ENCODE measurements around the gene NPL. TPM values are rescaled to one million over a fixed set of nuclear protein-coding genes. Genes with fewer than 3 reads are reported as not detected.

NPL gene
- polyA plus RNA-seq, 1 donor from 2014 or later, result 1.2 TPM

DNA sequence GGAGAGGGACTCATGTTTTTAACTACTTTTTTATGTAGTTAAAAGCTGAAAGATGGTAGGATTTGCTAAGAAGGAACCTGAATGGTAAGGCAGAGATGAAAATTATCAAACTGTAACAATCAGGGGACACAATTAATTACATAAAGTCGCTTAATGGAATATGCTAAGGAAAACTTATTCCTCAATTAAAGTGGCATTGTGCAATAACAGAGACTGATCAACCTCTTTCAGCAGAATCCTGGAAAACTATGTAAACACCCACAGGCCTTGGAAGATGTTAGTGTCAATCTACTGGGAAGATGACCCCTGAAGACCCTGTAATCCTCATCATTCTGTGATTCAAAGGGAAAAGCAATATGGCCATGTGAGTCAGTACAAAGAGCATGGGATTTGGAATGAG lies 46.8 kb upstream of the NPL start:
- H3K27ac ChIP-seq (ENCODE audit: low read length), result no peak overlapping the region
- no peak overlapping the region for H3K9ac ChIP-seq (ENCODE audit: low read length)
- no peak for TF ChIP-seq TAF1 (IDR thresholded peaks at IDR 0.05; ENCODE audit: low read depth)
- no peak for TF ChIP-seq EZH2 (IDR thresholded peaks at IDR 0.05; ENCODE audit: borderline replicate concordance, insufficient read depth, low read length, poor library complexity, severe bottlenecking)

DNA sequence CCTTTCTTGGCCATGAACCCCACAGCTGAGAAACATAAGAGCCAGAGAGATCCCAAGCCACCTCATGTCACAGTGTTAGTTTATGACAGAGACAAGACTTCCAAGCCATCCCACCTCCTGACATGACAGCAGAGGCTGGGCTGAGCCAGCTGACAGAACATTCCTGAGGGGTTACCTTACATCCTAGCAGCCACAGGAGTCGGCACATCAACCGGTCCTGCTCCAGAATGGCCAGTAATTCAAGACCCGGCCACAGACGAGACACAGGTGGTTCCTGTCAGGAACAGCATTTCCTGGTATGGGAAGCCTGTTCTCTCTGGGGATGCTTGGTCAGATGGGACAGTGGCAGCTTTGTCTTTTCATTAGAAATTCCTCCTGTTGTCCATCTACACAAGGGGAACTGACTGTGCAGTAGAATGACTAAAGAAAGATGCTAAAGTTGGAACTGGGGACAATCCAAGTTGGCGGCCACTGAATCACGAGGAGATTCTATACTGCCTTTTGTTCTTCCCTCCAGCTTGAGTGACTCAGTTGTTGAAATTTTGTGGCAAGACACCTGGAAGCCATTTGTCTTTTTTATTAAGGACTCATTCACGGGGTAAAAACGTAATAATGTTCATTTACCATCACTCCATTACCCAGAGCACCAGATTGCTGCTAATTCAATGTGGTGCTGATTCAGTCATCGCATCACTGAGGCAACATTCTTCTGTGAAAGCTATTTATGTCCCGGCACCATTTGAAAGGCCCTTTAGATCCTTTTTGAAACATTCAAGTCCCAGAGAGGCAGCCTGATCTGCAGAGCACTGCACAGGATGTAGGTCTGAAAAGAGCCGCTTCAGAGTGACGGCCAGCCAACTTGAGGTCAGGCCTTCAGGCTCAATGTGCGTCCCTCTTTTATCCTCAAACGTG lies 37.2 kb upstream of the NPL start:
- TF ChIP-seq, protein P1, sequence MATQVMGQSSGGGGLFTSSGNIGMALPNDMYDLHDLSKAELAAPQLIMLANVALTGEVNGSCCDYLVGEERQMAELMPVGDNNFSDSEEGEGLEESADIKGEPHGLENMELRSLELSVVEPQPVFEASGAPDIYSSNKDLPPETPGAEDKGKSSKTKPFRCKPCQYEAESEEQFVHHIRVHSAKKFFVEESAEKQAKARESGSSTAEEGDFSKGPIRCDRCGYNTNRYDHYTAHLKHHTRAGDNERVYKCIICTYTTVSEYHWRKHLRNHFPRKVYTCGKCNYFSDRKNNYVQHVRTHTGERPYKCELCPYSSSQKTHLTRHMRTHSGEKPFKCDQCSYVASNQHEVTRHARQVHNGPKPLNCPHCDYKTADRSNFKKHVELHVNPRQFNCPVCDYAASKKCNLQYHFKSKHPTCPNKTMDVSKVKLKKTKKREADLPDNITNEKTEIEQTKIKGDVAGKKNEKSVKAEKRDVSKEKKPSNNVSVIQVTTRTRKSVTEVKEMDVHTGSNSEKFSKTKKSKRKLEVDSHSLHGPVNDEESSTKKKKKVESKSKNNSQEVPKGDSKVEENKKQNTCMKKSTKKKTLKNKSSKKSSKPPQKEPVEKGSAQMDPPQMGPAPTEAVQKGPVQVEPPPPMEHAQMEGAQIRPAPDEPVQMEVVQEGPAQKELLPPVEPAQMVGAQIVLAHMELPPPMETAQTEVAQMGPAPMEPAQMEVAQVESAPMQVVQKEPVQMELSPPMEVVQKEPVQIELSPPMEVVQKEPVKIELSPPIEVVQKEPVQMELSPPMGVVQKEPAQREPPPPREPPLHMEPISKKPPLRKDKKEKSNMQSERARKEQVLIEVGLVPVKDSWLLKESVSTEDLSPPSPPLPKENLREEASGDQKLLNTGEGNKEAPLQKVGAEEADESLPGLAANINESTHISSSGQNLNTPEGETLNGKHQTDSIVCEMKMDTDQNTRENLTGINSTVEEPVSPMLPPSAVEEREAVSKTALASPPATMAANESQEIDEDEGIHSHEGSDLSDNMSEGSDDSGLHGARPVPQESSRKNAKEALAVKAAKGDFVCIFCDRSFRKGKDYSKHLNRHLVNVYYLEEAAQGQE (IDR thresholded peaks at IDR 0.05; ENCODE audit: borderline replicate concordance), result no peak
- TF ChIP-seq SMC3 (conservative IDR thresholded peaks at IDR 0.05; ENCODE audit: poor library complexity) (no peak), RAD21 (conservative IDR thresholded peaks at IDR 0.05) (no peak), POLR2AphosphoS5 (IDR thresholded peaks at IDR 0.05) (no peak), EZH2 (IDR thresholded peaks at IDR 0.05; ENCODE audit: borderline replicate concordance, insufficient read depth, low read length, poor library complexity, severe bottlenecking) (no peak), EP300 (conservative IDR thresholded peaks at IDR 0.05; ENCODE audit: poor library complexity, severe bottlenecking) (no peak), TAF1 (IDR thresholded peaks at IDR 0.05; ENCODE audit: low read depth) (no peak), MXI1 (conservative IDR thresholded peaks at IDR 0.05; ENCODE audit: poor library complexity, severe bottlenecking) (no peak)
- TF ChIP-seq, protein P2, sequence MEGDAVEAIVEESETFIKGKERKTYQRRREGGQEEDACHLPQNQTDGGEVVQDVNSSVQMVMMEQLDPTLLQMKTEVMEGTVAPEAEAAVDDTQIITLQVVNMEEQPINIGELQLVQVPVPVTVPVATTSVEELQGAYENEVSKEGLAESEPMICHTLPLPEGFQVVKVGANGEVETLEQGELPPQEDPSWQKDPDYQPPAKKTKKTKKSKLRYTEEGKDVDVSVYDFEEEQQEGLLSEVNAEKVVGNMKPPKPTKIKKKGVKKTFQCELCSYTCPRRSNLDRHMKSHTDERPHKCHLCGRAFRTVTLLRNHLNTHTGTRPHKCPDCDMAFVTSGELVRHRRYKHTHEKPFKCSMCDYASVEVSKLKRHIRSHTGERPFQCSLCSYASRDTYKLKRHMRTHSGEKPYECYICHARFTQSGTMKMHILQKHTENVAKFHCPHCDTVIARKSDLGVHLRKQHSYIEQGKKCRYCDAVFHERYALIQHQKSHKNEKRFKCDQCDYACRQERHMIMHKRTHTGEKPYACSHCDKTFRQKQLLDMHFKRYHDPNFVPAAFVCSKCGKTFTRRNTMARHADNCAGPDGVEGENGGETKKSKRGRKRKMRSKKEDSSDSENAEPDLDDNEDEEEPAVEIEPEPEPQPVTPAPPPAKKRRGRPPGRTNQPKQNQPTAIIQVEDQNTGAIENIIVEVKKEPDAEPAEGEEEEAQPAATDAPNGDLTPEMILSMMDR (IDR thresholded peaks at IDR 0.05; ENCODE audit: poor library complexity, severe bottlenecking), result no peak
- Histone ChIP-seq H3K9me3 (ENCODE audit: low read length) (no peaks in the 10 kb centered on the region), H3K9ac (ENCODE audit: low read length) (no peak overlapping the region), H3K27me3 (ENCODE audit: insufficient read depth, low read depth, low read length) (no peaks in the 10 kb centered on the region), H3K36me3 (ENCODE audit: insufficient read depth, low read length) (no peaks in the 10 kb centered on the region), H3K9me2 (ENCODE audit: insufficient read depth, low read length) (no peaks in the 10 kb centered on the region), H2AFZ (ENCODE audit: low read depth, low read length) (no peak overlapping the region), H4K20me1 (ENCODE audit: insufficient read depth) (no peaks in the 10 kb centered on the region), H3F3A (ENCODE audit: insufficient read depth, low read length, poor library complexity, severe bottlenecking) (no peaks in the 10 kb centered on the region), H3K27ac (ENCODE audit: low read length) (no peak overlapping the region), H3K4me3 (ENCODE audit: low read length) (no peak overlapping the region), H3K79me2 (replicated peaks; ENCODE audit: insufficient read depth, low read length) (no peaks in the 10 kb centered on the region), H3K4me2 (ENCODE audit: low read length) (no peak overlapping the region)

More for the DNA sequence above, 46.8 kb upstream of the NPL start:
- H3F3A ChIP-seq (ENCODE audit: insufficient read depth, low read length, poor library complexity, severe bottlenecking), result no peaks in the 10 kb centered on the region
- H2AFZ ChIP-seq (ENCODE audit: low read depth, low read length), result no peak overlapping the region
- H3K79me2 ChIP-seq (replicated peaks; ENCODE audit: insufficient read depth, low read length), result no peaks in the 10 kb centered on the region
- H3K36me3 ChIP-seq (ENCODE audit: insufficient read depth, low read length), result no peaks in the 10 kb centered on the region
- no peaks in the 10 kb centered on the region for H3K9me3 ChIP-seq (ENCODE audit: low read length)
- no peaks in the 10 kb centered on the region for H3K9me2 ChIP-seq (ENCODE audit: insufficient read depth, low read length)
- no peaks in the 10 kb centered on the region for H4K20me1 ChIP-seq (ENCODE audit: insufficient read depth)
- no peak overlapping the region for H3K4me2 ChIP-seq (ENCODE audit: low read length)
- H3K4me3 ChIP-seq (ENCODE audit: low read length), result no peak overlapping the region
- H3K27me3 ChIP-seq (ENCODE audit: insufficient read depth, low read depth, low read length), result no peaks in the 10 kb centered on the region
